GM23248 (cell line): ENCODE measurements around the gene AKT3.

Source experiments
- EZH2 ChIP-seq: fragments of 200-600 bp; sonication (generic); IDR thresholded peaks from 2 replicates; pipeline ENCODE4 v1.6.1; 2018; ENCODE audit warnings: antibody characterized with exemption, mild to moderate bottlenecking; ENCODE audit not compliant: insufficient read depth, poor library complexity, severe bottlenecking
- EZH2phosphoT487 ChIP-seq: fragments of 200-600 bp; sonication (generic); IDR thresholded peaks from 2 replicates; pipeline ENCODE4 v1.6.1; 2018; ENCODE audit warnings: antibody characterized with exemption, moderate library complexity, mild to moderate bottlenecking, low read depth; ENCODE audit not compliant: insufficient read depth

- TF ChIP-seq EZH2 (no peak), EZH2phosphoT487 (no peak)
These were observed 270.0 kb downstream of the AKT3 start for GRCh38 chr1:243580072-243580471.
